ENCODE measurements around the gene CEND1.
"Not testable (repeated sequence)": the region's sequence is repeated elsewhere in the genome, so short reads cannot be mapped to it uniquely, and the experiment has no call there.

Gene CEND1

GRCh38 chr11:763073-763463, 26.8 kb downstream of the CEND1 start:
- DNase-seq: no peak

GRCh38 chr11:762421-763072, 27.3 kb downstream of the CEND1 start:
- DNase-seq: peak; percentile 49

GRCh38 chr11:761526-762108, 28.3 kb downstream of the CEND1 start:
- DNase-seq: no peak

- DNase-seq: no peak
Observed at GRCh38 chr11:760236-760635, 29.7 kb downstream of the CEND1 start.

- no peak for DNase-seq
Observed at GRCh38 chr11:749731-750130, 40.2 kb downstream of the CEND1 start.

GRCh38 chr11:748007-748359, 41.9 kb downstream of the CEND1 start:
- peak; percentile 23 for DNase-seq

- peak; percentile 96 for DNase-seq
Observed at GRCh38 chr11:747158-748006, 42.5 kb downstream of the CEND1 start, which contains the start of gene TALDO1. TALDO1 (plus strand) TSS chr11:747464; CDS start chr11:747482, 18 bp downstream.

GRCh38 chr11:746289-747157, 43.4 kb downstream of the CEND1 start:
- DNase-seq: peak; percentile 71

GRCh38 chr11:745428-745827, 44.5 kb downstream of the CEND1 start:
- DNase-seq: no peak

- DNase-seq: no peak
Observed at GRCh38 chr11:742571-743201, 47.2 kb downstream of the CEND1 start.

GRCh38 chr11:742156-742546, 47.7 kb downstream of the CEND1 start:
- no peak for DNase-seq

- DNase-seq: not testable (repeated sequence)
Observed at GRCh38 chr11:737899-738298, 52.0 kb downstream of the CEND1 start.

GRCh38 chr11:737366-737765, 52.5 kb downstream of the CEND1 start:
- no peak for DNase-seq

Data from eye (tissue), 1 donor.